A549 (cell line): ENCODE measurements around the gene FOXO6. TPM values are rescaled to one million over a fixed set of nuclear protein-coding genes. Genes with fewer than 3 reads are reported as not detected.

Experiments
- ATAC-seq, 2 experiments: fragments of 200-7000 bp in 1 of 2; fragments of >200 bp in 1 of 2; cut with Nextera tagmentation in 1 of 2; cut with Tn5 transposase in 1 of 2; 3 replicates each; pipeline versions ENCODE4 v1.8.0 to v1.9.1; 2018 to 2020; ENCODE audit warnings: mild to moderate bottlenecking in 1 of 2, moderate library complexity in 1 of 2
- CTCF ChIA-PET: fragments of 300-600 bp; sonication (Branson Sonifier 250); formaldehyde crosslinking; extraction: SDS; loops from one replicate; lab custom pipeline; 2021; ENCODE audit warnings: antibody characterized with exemption, inconsistent platforms; lab: Yijun Ruan, JAX
- POLR2A ChIA-PET: fragments of 350-600 bp; formaldehyde crosslinking; extraction: SDS; loops from one replicate; lab custom pipeline; 2021; ENCODE audit warnings: antibody characterized with exemption, inconsistent platforms; lab: Yijun Ruan, JAX
- DNase-seq, 2 experiments: peaks; one replicate each; pipeline versions ENCODE4 v3.0.0 to v3.0.0-alpha.2; 2011 to 2016; ENCODE audit warnings: low read depth in 1 of 2, low spot score in 1 of 2
- FAIRE-seq: peaks from 2 replicates; lab custom pipeline; 2011; peaks lifted over from hg19 to GRCh38; lab: Jason Lieb, UNC
- H3K27ac ChIP-seq, 2 experiments: fragments of >200 bp; sonication (Bioruptor Twin); formaldehyde crosslinking; 3 replicates each; pipeline ENCODE4 v1.5.1; 2016 to 2017
- H3K4me1 ChIP-seq: fragments of >200 bp; sonication (Bioruptor Twin); formaldehyde crosslinking; 3 replicates; pipeline ENCODE4 v1.6.1; 2016
- H3K4me2 ChIP-seq: fragments of >200 bp; sonication (Bioruptor Twin); formaldehyde crosslinking; 3 replicates; pipeline ENCODE4 v1.6.1; 2016
- H3K4me3 ChIP-seq: fragments of >200 bp; sonication (Bioruptor Twin); formaldehyde crosslinking; 3 replicates; pipeline ENCODE4 v1.5.1; 2016
- H3K9me3 ChIP-seq: fragments of >200 bp; sonication (Bioruptor Twin); formaldehyde crosslinking; 3 replicates; pipeline ENCODE4 v1.6.1; 2016
- BHLHE40 ChIP-seq: IDR thresholded peaks from 2 replicates; pipeline ENCODE4 v1.6.1; 2012; ENCODE audit warnings: low read depth, low read length, inconsistent platforms
- CEBPB ChIP-seq, 2 experiments: fragments of >200 bp in 1 of 2; sonication (Bioruptor Twin) in 1 of 2; formaldehyde crosslinking in 1 of 2; IDR thresholded peaks; 2 replicates each; pipeline ENCODE4 v1.6.1; 2012 to 2016
- E2F6 ChIP-seq: IDR thresholded peaks from 2 replicates; pipeline ENCODE4 v1.6.1; 2012; ENCODE audit warnings: low read depth, borderline replicate concordance
- EHF ChIP-seq: fragments of 250-450 bp; sonication (Bioruptor Pico); IDR thresholded peaks from 2 replicates; pipeline ENCODE4 v1.5.0; 2020; ENCODE audit warnings: mild to moderate bottlenecking
- ELK1 ChIP-seq: fragments of 150-350 bp; IDR thresholded peaks from 2 replicates; pipeline ENCODE4 v1.6.1; 2014; ENCODE audit warnings: low read depth, mild to moderate bottlenecking, low read length
- FOSL2 ChIP-seq, 2 experiments: fragments of 450-650 bp in 1 of 2; fragments of >200 bp in 1 of 2; sonication (Bioruptor Twin) in 1 of 2; formaldehyde crosslinking; IDR thresholded peaks; 2 replicates each; pipeline versions ENCODE4 v1.5.0 to v1.6.1; 2016 to 2020; ENCODE audit warnings: mild to moderate bottlenecking in 1 of 2, moderate library complexity in 1 of 2
- GATA3 ChIP-seq: IDR thresholded peaks from 2 replicates; pipeline ENCODE4 v1.6.1; 2012; ENCODE audit warnings: borderline replicate concordance
- HDAC2 ChIP-seq: fragments of 200-600 bp; sonication (generic); IDR thresholded peaks from 2 replicates; pipeline ENCODE4 v1.6.1; 2016
- HES2 ChIP-seq: fragments of >200 bp; sonication (Bioruptor Twin); formaldehyde crosslinking; IDR thresholded peaks from 2 replicates; pipeline ENCODE4 v1.6.1; 2016
- HOXA7 ChIP-seq: fragments of 250-450 bp; sonication (Bioruptor Pico); IDR thresholded peaks from 2 replicates; pipeline ENCODE4 v1.5.0; 2020; ENCODE audit warnings: mild to moderate bottlenecking, moderate library complexity
- JUN ChIP-seq, 2 experiments: fragments of >200 bp; sonication (Bioruptor Twin); formaldehyde crosslinking; IDR thresholded peaks; 2 replicates in 1 of 2; 3 replicates in 1 of 2; pipeline ENCODE4 v1.6.1; 2016 to 2017
- JUNB ChIP-seq: fragments of >200 bp; sonication (Bioruptor Twin); formaldehyde crosslinking; IDR thresholded peaks from 2 replicates; pipeline ENCODE4 v1.6.1; 2016
- MAZ ChIP-seq: fragments of 150-350 bp; IDR thresholded peaks from 2 replicates; pipeline ENCODE4 v1.6.1; 2014; ENCODE audit warnings: antibody characterized with exemption, low read depth, low read length, borderline replicate concordance
- PHF8 ChIP-seq: fragments of 200-600 bp; sonication (generic); IDR thresholded peaks from 2 replicates; pipeline ENCODE4 v1.6.1; 2016; ENCODE audit warnings: low read depth, mild to moderate bottlenecking, antibody characterized with exemption, moderate library complexity, borderline replicate concordance
- POLR2A ChIP-seq: IDR thresholded peaks from 2 replicates; pipeline ENCODE4 v1.6.1; 2012; ENCODE audit warnings: mild to moderate bottlenecking, low read length
- POLR2AphosphoS2 ChIP-seq: conservative IDR thresholded peaks from 2 replicates; pipeline ENCODE4 v1.6.1; 2012; ENCODE audit warnings: low read length, improper control_type of control experiment, inconsistent platforms
- RARB ChIP-seq: fragments of 250-450 bp; sonication (Bioruptor Pico); IDR thresholded peaks from 2 replicates; pipeline ENCODE4 v1.8.0; 2021; ENCODE audit warnings: mild to moderate bottlenecking, moderate library complexity
- RFX5 ChIP-seq: fragments of 450-650 bp; IDR thresholded peaks from 2 replicates; pipeline ENCODE4 v1.7.1; 2014; ENCODE audit warnings: antibody characterized with exemption, mild to moderate bottlenecking, moderate library complexity
- SREBF2 ChIP-seq: fragments of 450-650 bp; IDR thresholded peaks from 2 replicates; pipeline ENCODE4 v1.6.1; 2014; ENCODE audit warnings: mild to moderate bottlenecking, moderate library complexity
- TFCP2L1 ChIP-seq: fragments of 250-450 bp; sonication (Bioruptor Pico); IDR thresholded peaks from 2 replicates; pipeline ENCODE4 v1.5.0; 2021; ENCODE audit warnings: mild to moderate bottlenecking
- ZC3H11A ChIP-seq: fragments of 450-650 bp; IDR thresholded peaks from 2 replicates; pipeline ENCODE4 v1.6.1; 2014; ENCODE audit warnings: antibody characterized with exemption, mild to moderate bottlenecking
- ZFP36 ChIP-seq: fragments of 450-650 bp; IDR thresholded peaks from 2 replicates; pipeline ENCODE4 v1.6.1; 2014; ENCODE audit warnings: borderline replicate concordance; ENCODE audit not compliant: partially characterized antibody
- WGBS: methylation state at CpG from one replicate; pipeline ENCODE4 v1.1.6; 2017; ENCODE audit errors: missing lambda C conversion rate; 5-methylcytosine and 5-hydroxymethylcytosine counted together
- polyA plus RNA-seq, 4 experiments: library from polyadenylated mRNA; depleted of rRNA in 3 of 4; stranded (reverse); fragments of >200 nt; fragmentation: RNase III in 1 of 4; extraction: RNeasy Plus Mini Kit Qiagen cat#74134 plus additional on column Dnase treatment in 1 of 4; gene quantifications; 2 replicates in 3 of 4; 3 replicates in 1 of 4; pipeline ENCODE4 v1.2.3, GENCODE V29; 2011 to 2017

FOXO6 gene
- polyA plus RNA-seq, 2 of the 4 experiments (the other 2 are of a cell fraction), result 0.10 to 0.25 TPM

- ATAC-seq, result no peak
- Histone ChIP-seq H3K4me1 (peaks cover 18% of the 10 kb centered on the region; the same call in 2 of the 3 replicates), H3K4me3 (no peak overlapping the region), H3K4me2 (no peak overlapping the region; the same call in 2 of the 3 replicates), H3K27ac (no peak overlapping the region), H3K9me3 (no peaks in the 10 kb centered on the region)
- POLR2A ChIA-PET, result no interaction called here
- WGBS, result 79% methylated on average over 5 of the region's 5 CpGs
- TF ChIP-seq HOXA7 (no peak), CEBPB (IDR thresholded peaks at IDR 0.05) (no peak), TFCP2L1 (CRISPR knock-in tag) (no peak), PHF8 (no peak), RFX5 (no peak), RARB (CRISPR knock-in tag) (no peak), HDAC2 (no peak), MAZ (no peak), POLR2A (no peak), POLR2AphosphoS2 (no peak), EHF (CRISPR knock-in tag) (no peak), HES2 (no peak)
- CTCF ChIA-PET, result no interaction called here
- no peak for FAIRE-seq
- DNase-seq, result no peak
Measured at GRCh38 chr1:41367288-41367642, 6.0 kb downstream of the FOXO6 start.

- WGBS, result no CpG with 5 or more reads among the region's 1 CpG
- H3K4me2 ChIP-seq, result no peak overlapping the region
- DNase-seq (no peak), ATAC-seq (no peak), FAIRE-seq (no peak)
- H3K4me1 ChIP-seq, result peaks cover 18% of the 10 kb centered on the region; the same call in 2 of the 3 replicates
- CTCF ChIA-PET, result no interaction called here
- no peaks in the 10 kb centered on the region for H3K9me3 ChIP-seq
- POLR2A ChIA-PET, result no interaction called here
- H3K4me3 ChIP-seq, result no peak overlapping the region
- TF ChIP-seq JUN (IDR thresholded peaks at IDR 0.05) (no peak), ZC3H11A (no peak), JUNB (no peak), CEBPB (IDR thresholded peaks at IDR 0.05) (no peak), ZFP36 (no peak), GATA3 (no peak), E2F6 (no peak), SREBF2 (no peak), POLR2AphosphoS2 (no peak), BHLHE40 (no peak), ELK1 (no peak), HDAC2 (no peak)
- TF ChIP-seq, all 56 proteins: peak for 0
- no peak overlapping the region for H3K27ac ChIP-seq
Measured at GRCh38 chr1:41368366-41368765, 7.1 kb downstream of the FOXO6 start.

- ATAC-seq, result no peak
- H3K9me3 ChIP-seq, result no peaks in the 10 kb centered on the region
- no peak overlapping the region for H3K4me3 ChIP-seq
- TF ChIP-seq HOXA7 (no peak), FOSL2 (IDR thresholded peaks at IDR 0.05) (no peak), FOSL2 (CRISPR knock-in tag; IDR thresholded peaks at IDR 0.05) (no peak)
- FAIRE-seq, result no peak
- peaks cover 18% of the 10 kb centered on the region; the same call in 2 of the 3 replicates for H3K4me1 ChIP-seq
- ChIA-PET POLR2A (no interaction called here), CTCF (no interaction called here)
- no peak overlapping the region for H3K27ac ChIP-seq
- DNase-seq, result no peak
- H3K4me2 ChIP-seq, result no peak overlapping the region
- 80% methylated on average over 7 of the region's 7 CpGs for WGBS
Measured at GRCh38 chr1:41368801-41369200, 7.6 kb downstream of the FOXO6 start.
